CD4-positive, alpha-beta T cell treated with Interleukin-4 for 1 hour (primary cell): ENCODE measurements around the gene NT5C.

Experiments
- DNase-seq, 2 donors: peaks; one replicate each; pipeline ENCODE4 v3.0.0-alpha.2; 2020 to 2022

NT5C gene

GRCh38 chr17:75090871-75091854 lies 40.4 kb downstream of the NT5C start:
- no peak for DNase-seq

- DNase-seq = peak in 1 of 2 donors; percentile 46
These were observed 42.8 kb downstream of the NT5C start for GRCh38 chr17:75088465-75089417.

DNA sequence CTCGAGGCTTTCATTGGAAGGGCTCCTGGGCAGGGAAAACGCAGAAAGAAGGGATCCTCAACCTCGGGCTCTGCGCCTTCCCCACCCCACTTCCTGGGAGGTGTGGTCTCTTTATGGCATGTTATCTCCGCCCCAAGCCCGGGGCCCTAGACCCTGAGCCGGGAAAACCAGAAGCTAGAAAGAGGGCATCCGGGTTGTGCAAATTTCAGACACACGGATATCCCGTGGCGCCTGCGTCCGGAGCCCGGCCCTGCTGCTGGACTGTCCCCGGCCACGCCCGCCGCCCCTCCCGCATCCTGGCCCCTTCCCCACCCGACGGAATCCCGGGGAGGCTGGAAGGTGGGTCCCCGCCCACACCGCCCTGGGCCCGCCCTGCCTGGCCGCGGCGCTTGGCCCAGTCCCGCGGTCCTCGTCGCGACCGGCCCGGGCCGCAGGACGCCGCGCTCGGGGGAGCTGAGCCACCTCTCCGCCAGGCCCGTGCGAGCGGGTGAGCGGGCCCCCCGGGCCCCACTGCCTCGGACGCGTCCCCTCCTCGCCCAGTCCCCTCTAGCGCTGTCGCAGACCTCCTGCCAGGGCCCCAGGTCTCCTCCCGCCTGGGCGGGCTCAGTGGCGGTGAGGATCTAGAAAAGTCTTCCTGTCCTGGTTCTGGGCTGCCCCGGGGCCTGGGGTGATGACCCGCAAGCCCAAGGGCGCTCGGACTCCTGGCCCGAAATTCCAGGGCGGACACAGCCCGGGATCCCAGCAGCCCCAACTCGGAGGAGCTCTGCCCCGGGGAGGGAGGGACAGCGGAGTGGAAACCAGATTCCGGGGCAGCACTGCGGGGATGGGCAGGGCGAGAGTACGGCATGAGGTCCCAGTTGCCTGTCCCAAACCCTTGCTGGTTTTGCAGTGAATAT lies 43.7 kb downstream of the NT5C start, which contains the start of gene SLC16A5:
TSS of gene SLC16A5 (plus strand) at position 397 of the 896 bp plus-strand sequence. CDS start 5,683 bp downstream, outside the sequence.
- DNase-seq = peak; percentile 44 to 72

DNA sequence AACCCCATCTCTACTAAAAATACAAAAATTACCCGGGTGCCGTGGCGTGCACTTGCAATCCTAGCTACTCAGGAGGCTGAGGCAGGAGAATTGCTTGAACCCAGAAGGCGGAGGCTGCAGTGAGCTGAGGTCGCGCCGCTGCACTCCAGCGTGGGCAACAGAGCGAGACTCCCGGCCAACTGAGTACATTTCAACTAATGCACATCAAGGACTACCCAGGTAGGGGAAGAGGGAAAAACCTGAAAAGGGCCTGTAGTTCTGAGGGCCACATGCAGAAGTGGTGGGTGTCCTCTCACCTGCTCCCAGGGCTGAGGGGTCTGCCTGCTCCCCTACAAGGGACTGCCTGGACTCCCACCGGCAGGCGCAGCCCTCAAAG lies 44.4 kb downstream of the NT5C start:
- no peak for DNase-seq

- no peak for DNase-seq
These were observed 44.9 kb downstream of the NT5C start for GRCh38 chr17:75086496-75087181.

DNA sequence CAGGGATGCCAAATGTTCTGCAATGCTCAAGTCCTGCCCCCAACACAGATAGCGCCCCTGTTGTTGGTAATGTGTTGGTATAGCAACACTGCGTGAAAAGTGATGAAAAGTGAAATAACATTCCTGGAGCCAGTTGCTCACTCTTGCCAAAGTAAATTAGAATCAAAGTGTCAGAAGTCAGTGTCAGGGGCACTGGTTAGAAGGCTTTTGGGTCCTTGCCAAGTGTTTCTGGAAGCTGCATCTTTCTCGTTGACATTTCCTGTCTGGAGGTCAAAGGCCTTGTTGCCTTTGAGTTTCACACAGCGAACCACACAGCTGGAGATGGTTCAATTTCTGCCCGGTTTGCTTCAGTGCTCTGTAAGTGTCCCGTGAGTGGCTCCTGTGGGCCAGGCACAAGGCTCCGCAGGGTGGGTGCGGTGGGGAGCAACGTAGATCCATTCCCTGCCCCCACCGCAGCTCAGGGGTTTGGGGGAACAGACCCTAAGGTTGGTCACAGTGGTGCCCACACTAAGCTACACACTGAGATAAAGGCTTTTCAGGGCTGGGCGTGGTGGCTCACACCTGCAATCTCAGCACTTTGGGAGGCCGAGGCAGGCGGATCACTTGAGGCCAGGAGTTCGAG lies 47.4 kb downstream of the NT5C start:
- no peak for DNase-seq

DNA sequence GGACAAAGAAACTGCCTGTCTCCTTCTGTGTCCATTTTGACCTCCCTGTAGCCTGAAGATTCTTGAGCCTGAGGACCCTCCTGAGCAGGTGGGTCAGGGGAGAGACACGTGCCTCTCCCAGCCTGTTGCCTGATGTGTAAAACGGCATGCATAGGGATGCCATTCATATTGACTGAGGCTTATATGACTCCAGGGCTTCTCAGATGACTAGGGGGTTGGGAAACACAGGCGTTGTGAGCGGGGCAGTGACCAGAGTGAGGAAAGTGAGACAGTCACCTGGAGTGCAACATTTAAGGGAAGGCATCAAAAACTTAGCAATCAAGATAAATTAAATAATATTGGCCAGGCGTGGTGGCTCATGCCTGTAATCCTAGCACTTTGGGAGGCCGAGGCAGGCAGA lies 48.9 kb downstream of the NT5C start:
- no peak for DNase-seq

- DNase-seq = no peak
These were observed 49.7 kb downstream of the NT5C start for GRCh38 chr17:75081611-75082540.
